ENCODE measurements around the gene SERPINB7. TPM values are rescaled to one million over a fixed set of nuclear protein-coding genes. Genes with fewer than 3 reads are reported as not detected.

SERPINB7 gene
- total RNA-seq, 1 experiment from 2014 or later = not detected

DNA sequence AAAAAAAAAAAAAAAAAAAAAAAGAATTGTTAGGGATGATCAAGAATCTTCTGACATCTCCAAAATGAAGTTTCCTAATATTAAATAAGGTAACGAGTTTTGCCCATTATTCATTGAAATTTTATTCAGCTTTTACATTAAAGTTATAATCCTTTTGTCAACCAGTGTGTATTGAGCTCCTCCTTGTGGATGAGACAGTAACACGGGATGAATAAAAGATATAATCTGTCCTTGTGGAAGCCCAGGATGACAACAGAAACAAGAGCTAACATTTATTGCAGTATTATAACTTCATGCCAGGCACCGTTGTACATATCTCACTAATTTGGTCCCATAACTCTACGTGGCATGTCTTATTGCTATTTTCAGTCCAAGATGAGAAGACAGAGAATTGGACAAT is 33.4 kb upstream of the SERPINB7 start:
- Mint-ChIP-seq H3K36me3 (ENCODE audit: insufficient read depth in 1 of 3, low read depth in 3 of 3) (no peaks in the 10 kb centered on the region), H3K4me1 (no peaks in the 10 kb centered on the region; a peak in 1 of 4 replicates), H3K9me3 (no peaks in the 10 kb centered on the region; a peak in 1 of 5 replicates), H3K27ac (no peak overlapping the region), H3K4me3 (no peak overlapping the region), H3K27me3 (ENCODE audit: low read depth) (no peaks in the 10 kb centered on the region; the same call in 1 of the 2 replicates)
- Histone ChIP-seq H4K91ac (ENCODE audit: insufficient read length, low read depth, low read length) (no peak overlapping the region), H3K14ac (ENCODE audit: insufficient read depth, low read length) (no peak overlapping the region), H3T11ph (ENCODE audit: low read length) (no peak overlapping the region), H3K23me2 (ENCODE audit: insufficient read length, low read depth, low read length, poor library complexity, severe bottlenecking) (no peaks in the 10 kb centered on the region), H2BK15ac (ENCODE audit: low read depth, low read length) (no peak overlapping the region), H2BK12ac (ENCODE audit: insufficient read length, low read depth, low read length) (no peak overlapping the region), H4K5ac (ENCODE audit: insufficient read length, low read depth, low read length) (no peak overlapping the region), H3K79me2 (ENCODE audit: insufficient read depth, low read length) (no peaks in the 10 kb centered on the region), H3K9ac (ENCODE audit: extremely low read depth, insufficient read length, low read length) (no peak overlapping the region), H3K4me2 (ENCODE audit: insufficient read depth, insufficient read length, low read length) (no peak overlapping the region), H2BK20ac (ENCODE audit: low read depth, low read length, poor library complexity, severe bottlenecking) (no peak overlapping the region), H3K27me3 (ENCODE audit: insufficient read depth, low read length) (no peaks in the 10 kb centered on the region), H2AK5ac (ENCODE audit: insufficient read length, low read length) (no peak overlapping the region), H3K56ac (ENCODE audit: insufficient read length, low read depth, low read length) (no peak overlapping the region), H2BK120ac (ENCODE audit: low read depth, low read length, poor library complexity, severe bottlenecking) (no peak overlapping the region), H4K8ac (replicated peaks; ENCODE audit: insufficient read length, low read depth, low read length) (no peak overlapping the region), H3K23ac (ENCODE audit: insufficient read length, low read depth, low read length) (no peak overlapping the region), H3K9me3 (ENCODE audit: control insufficient read depth, low read depth, low read length) (no peaks in the 10 kb centered on the region), H2BK5ac (ENCODE audit: insufficient read length, low read length) (no peak overlapping the region), H2AFZ (ENCODE audit: low read length) (no peak overlapping the region), H3K4me1 (ENCODE audit: insufficient read depth, low read length) (no peaks in the 10 kb centered on the region; the same call in 1 of the 2 replicates), H3K4ac (ENCODE audit: low read depth, low read length) (no peak overlapping the region), H3K79me1 (ENCODE audit: insufficient read depth, low read depth, low read length, poor library complexity, severe bottlenecking) (no peaks in the 10 kb centered on the region), H4K20me1 (ENCODE audit: control insufficient read depth, insufficient read depth, insufficient read length) (no peaks in the 10 kb centered on the region), H3K27ac (ENCODE audit: insufficient read length, low read depth, low read length) (no peak overlapping the region), H3K18ac (ENCODE audit: insufficient read length, low read depth, low read length) (no peak overlapping the region)
- DNase-seq = no peak
- TF ChIP-seq, protein P1, sequence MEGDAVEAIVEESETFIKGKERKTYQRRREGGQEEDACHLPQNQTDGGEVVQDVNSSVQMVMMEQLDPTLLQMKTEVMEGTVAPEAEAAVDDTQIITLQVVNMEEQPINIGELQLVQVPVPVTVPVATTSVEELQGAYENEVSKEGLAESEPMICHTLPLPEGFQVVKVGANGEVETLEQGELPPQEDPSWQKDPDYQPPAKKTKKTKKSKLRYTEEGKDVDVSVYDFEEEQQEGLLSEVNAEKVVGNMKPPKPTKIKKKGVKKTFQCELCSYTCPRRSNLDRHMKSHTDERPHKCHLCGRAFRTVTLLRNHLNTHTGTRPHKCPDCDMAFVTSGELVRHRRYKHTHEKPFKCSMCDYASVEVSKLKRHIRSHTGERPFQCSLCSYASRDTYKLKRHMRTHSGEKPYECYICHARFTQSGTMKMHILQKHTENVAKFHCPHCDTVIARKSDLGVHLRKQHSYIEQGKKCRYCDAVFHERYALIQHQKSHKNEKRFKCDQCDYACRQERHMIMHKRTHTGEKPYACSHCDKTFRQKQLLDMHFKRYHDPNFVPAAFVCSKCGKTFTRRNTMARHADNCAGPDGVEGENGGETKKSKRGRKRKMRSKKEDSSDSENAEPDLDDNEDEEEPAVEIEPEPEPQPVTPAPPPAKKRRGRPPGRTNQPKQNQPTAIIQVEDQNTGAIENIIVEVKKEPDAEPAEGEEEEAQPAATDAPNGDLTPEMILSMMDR (conservative IDR thresholded peaks at IDR 0.05) = peak; percentile 54
- no CpG with 5 or more reads among the region's 4 CpGs for WGBS (ENCODE audit: extremely low coverage, insufficient read length, low lambda C conversion rate)

All from H9 (cell line).